HCT116 (cell line): ENCODE measurements around the gene TRERF1.

ENCODE experiments used
- ELF1 ChIP-seq: IDR thresholded peaks from 2 replicates; pipeline ENCODE4 v1.6.1; 2012; ENCODE audit warnings: low read depth, borderline replicate concordance
- TF ChIP-seq, protein P1 (sequence below), 3 experiments: fragments of 200-600 bp in 1 of 3; sonication (generic) in 1 of 3; IDR thresholded peaks in 2 of 3; conservative IDR thresholded peaks in 1 of 3; 2 replicates each; pipeline ENCODE4 v1.5.1; 2012 to 2017; ENCODE audit warnings: low read depth in 2 of 3, low read length in 2 of 3, antibody characterized with exemption in 1 of 3, borderline replicate concordance in 1 of 3, control low read depth in 1 of 3, mild to moderate bottlenecking in 1 of 3, mixed read lengths in 1 of 3, mixed run types in 1 of 3, moderate library complexity in 1 of 3; ENCODE audit not compliant: insufficient read depth in 1 of 3

DNA sequence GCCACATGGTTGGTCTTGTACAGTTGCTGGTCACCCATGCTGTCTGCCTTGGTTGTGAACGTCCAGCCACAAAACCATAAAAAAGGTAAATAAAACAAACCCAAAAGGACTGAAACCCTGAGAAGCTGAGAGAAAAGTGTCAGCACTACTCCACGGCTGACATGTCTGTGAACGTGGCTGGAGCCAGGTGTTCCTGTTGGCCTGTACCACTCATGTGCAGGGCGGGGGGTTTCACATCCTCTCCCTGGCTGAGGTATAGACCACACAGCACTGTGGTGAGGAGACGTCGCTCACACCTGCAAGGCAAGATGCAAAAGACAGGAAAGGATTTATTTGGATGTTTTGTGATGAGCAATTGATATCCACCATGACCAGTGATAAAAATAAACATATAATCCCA, 182.2 kb downstream of the TRERF1 start:
- TF ChIP-seq, protein P1, sequence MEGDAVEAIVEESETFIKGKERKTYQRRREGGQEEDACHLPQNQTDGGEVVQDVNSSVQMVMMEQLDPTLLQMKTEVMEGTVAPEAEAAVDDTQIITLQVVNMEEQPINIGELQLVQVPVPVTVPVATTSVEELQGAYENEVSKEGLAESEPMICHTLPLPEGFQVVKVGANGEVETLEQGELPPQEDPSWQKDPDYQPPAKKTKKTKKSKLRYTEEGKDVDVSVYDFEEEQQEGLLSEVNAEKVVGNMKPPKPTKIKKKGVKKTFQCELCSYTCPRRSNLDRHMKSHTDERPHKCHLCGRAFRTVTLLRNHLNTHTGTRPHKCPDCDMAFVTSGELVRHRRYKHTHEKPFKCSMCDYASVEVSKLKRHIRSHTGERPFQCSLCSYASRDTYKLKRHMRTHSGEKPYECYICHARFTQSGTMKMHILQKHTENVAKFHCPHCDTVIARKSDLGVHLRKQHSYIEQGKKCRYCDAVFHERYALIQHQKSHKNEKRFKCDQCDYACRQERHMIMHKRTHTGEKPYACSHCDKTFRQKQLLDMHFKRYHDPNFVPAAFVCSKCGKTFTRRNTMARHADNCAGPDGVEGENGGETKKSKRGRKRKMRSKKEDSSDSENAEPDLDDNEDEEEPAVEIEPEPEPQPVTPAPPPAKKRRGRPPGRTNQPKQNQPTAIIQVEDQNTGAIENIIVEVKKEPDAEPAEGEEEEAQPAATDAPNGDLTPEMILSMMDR (IDR thresholded peaks at IDR 0.05 in 2 of 3, conservative IDR thresholded peaks at IDR 0.05 in 1 of 3; ENCODE audit: borderline replicate concordance in 1 of 3, insufficient read depth in 1 of 3, low read depth in 2 of 3, low read length in 2 of 3) = no peak
- TF ChIP-seq ELF1 = no peak
